WERI-Rb-1 (cell line): ENCODE measurements around the gene HGD.

Source experiments
- DNase-seq: peaks from one replicate; pipeline ENCODE4 v3.0.0-alpha.2; 2020
- H3K27ac ChIP-seq: fragments of 250-450 bp; sonication (Bioruptor Pico); 2 replicates; pipeline ENCODE4 v1.5.1; 2020; ENCODE audit warnings: mild to moderate bottlenecking, moderate library complexity
- H3K27me3 ChIP-seq: fragments of 250-450 bp; sonication (Bioruptor Pico); 2 replicates; pipeline ENCODE4 v1.5.1; 2021; ENCODE audit warnings: mild to moderate bottlenecking, low read depth, moderate library complexity; ENCODE audit not compliant: insufficient read depth, severe bottlenecking
- H3K36me3 ChIP-seq: fragments of 250-450 bp; sonication (Bioruptor Pico); 2 replicates; pipeline ENCODE4 v1.5.1; 2020; ENCODE audit warnings: mild to moderate bottlenecking, moderate library complexity
- H3K4me3 ChIP-seq: 2 replicates; pipeline ENCODE4 v1.5.1; 2011; ENCODE audit warnings: low read depth, mild to moderate bottlenecking, control low read depth, low read length
- H3K9me3 ChIP-seq: fragments of 250-450 bp; sonication (Bioruptor Pico); 2 replicates; pipeline ENCODE4 v1.5.1; 2021; ENCODE audit warnings: mild to moderate bottlenecking, moderate library complexity; ENCODE audit not compliant: severe bottlenecking
- CTCF ChIP-seq: IDR thresholded peaks from 2 replicates; pipeline ENCODE4 v1.5.1; 2011; ENCODE audit warnings: low read depth, mild to moderate bottlenecking, control low read depth, inconsistent platforms, low read length

HGD gene

DNA sequence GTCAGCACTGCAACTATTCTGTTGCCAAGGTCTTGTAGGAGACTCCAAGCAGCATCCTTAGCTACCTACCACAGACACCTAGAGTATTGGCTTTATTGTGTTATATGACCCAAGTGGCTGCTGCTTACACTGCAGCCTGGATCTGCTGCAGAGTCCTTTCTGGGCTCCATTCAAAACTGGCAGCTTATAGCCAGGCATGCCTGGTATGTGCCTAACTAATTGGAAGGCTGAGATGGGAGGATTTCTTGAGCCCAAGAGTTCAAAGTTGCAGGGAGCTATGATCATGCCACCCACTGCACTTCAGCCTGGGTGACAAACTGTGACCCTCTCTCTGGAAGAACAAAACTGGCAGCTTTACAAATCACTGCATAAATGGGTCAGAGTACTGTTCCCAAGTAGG is 77.3 kb downstream of the HGD start:
- Histone ChIP-seq H3K4me3 (no peak overlapping the region), H3K27me3 (no peaks in the 10 kb centered on the region), H3K36me3 (peaks cover 22% of the 10 kb centered on the region), H3K9me3 (no peaks in the 10 kb centered on the region), H3K27ac (peak overlapping the region; percentile 34)
- peak; percentile 20 for DNase-seq
- no peak for TF ChIP-seq CTCF

DNA sequence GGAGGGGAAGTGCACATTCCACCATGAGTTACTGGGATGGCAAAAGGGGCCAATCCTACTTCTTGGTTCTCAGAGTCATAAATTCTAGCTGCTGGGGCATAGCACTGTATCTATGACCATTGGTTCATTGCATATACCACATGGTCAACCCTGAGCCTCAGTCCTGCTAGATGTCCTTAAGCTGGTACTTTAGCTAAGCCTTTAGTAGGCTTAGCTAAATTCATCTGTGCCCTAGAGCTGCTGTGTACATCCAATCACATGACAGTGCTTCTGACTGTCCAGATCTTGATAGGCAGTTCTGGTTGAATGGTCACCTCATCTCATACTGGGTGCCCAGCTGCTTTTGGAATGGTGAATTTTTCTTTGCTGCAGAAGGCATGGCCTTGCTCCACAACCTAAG is 77.7 kb downstream of the HGD start:
- Histone ChIP-seq H3K4me3 (no peak overlapping the region), H3K36me3 (peaks cover 23% of the 10 kb centered on the region), H3K27me3 (no peaks in the 10 kb centered on the region), H3K9me3 (no peaks in the 10 kb centered on the region), H3K27ac (peak overlapping the region; percentile 34)
- TF ChIP-seq CTCF: no peak
- DNase-seq: peak; percentile 75

DNA sequence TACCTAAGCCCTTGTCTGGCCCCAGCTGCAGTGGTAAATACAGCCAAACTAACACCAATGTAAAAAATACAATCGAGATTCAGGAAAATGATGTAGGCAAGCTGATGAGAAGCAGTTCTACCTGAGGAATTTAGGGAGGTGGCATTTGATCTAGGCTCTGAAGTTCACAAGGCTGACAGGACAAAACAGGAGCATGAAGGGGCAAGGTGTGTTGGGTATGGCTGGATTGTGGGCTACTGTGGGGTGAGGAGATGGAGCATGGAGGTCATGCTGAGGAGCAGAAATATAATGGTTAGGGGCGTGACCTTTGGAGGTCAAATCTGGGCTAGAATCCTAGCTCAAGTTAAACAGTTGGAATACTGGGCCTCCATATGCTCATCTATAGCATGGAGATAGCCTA is 79.4 kb downstream of the HGD start:
- no peak for DNase-seq
- Histone ChIP-seq H3K4me3 (no peak overlapping the region), H3K27me3 (no peaks in the 10 kb centered on the region), H3K36me3 (peaks cover 39% of the 10 kb centered on the region), H3K27ac (no peak overlapping the region), H3K9me3 (no peaks in the 10 kb centered on the region)
- no peak for TF ChIP-seq CTCF

DNA sequence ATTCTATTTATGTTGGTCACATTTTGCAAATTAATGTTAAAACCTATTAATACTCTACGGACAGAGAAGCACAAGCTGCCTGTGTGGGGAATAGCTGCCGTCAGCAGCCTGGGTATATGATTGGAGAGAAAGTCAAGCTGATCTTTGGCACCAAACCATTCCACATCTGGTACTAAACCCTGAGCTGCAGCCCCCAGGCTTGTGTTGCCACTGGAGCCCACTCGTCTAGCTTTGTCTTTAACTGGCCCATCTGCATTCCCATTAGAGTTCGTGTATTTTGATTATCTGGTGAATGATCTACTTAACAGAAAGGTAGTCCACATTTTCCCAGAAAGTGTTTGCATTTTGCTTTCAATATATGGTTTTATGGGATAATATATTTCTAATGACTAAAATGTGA is 80.5 kb downstream of the HGD start:
- H3K27ac ChIP-seq: no peak overlapping the region
- H3K27me3 ChIP-seq: no peaks in the 10 kb centered on the region
- H3K9me3 ChIP-seq: no peaks in the 10 kb centered on the region
- TF ChIP-seq CTCF: no peak
- no peak overlapping the region for H3K4me3 ChIP-seq
- H3K36me3 ChIP-seq: peaks cover 40% of the 10 kb centered on the region
- no peak for DNase-seq

- H3K9me3 ChIP-seq: no peaks in the 10 kb centered on the region
- TF ChIP-seq CTCF: no peak
- H3K27ac ChIP-seq: no peak overlapping the region
- no peaks in the 10 kb centered on the region for H3K27me3 ChIP-seq
- H3K36me3 ChIP-seq: peaks cover 40% of the 10 kb centered on the region
- H3K4me3 ChIP-seq: no peak overlapping the region
- no peak for DNase-seq
Measured at GRCh38 chr3:120599211-120599610, 82.8 kb downstream of the HGD start.

- Histone ChIP-seq H3K27me3 (no peaks in the 10 kb centered on the region), H3K36me3 (peaks cover 35% of the 10 kb centered on the region), H3K4me3 (no peak overlapping the region), H3K27ac (no peak overlapping the region), H3K9me3 (no peaks in the 10 kb centered on the region)
- no peak for DNase-seq
- TF ChIP-seq CTCF: no peak
Measured at GRCh38 chr3:120597445-120598049, 84.5 kb downstream of the HGD start.
